Endometrial microvascular endothelial cells (primary cell): ENCODE measurements around the gene SLC14A1. TPM values are rescaled to one million over a fixed set of nuclear protein-coding genes. Genes with fewer than 3 reads are reported as not detected.
"Not testable (repeated sequence)": the region's sequence is repeated elsewhere in the genome, so short reads cannot be mapped to it uniquely, and the experiment has no call there.

Source experiments
- in situ Hi-C: cut with HindIII; loops from 2 replicates; pipeline ENCODE4 v1.10.0; 2017; ENCODE audit warnings: low sequenced_read_pairs, low pct_unique_long_range_greater_than_20kb; ENCODE audit errors: inconsistent ontology term
- total RNA-seq: library from RNA; depleted of rRNA; stranded (reverse); fragments of >200 nt; gene quantifications from one replicate; pipeline ENCODE4 v1.2.3, GENCODE V29; 2015; ENCODE audit errors: inconsistent ontology term

The SLC14A1 gene
- total RNA-seq, 1 donor from 2014 or later, result not detected

- in situ Hi-C loops, result no loop called here
Observed at GRCh38 chr18:45749918-45750689, 26.1 kb downstream of the SLC14A1 start.

DNA sequence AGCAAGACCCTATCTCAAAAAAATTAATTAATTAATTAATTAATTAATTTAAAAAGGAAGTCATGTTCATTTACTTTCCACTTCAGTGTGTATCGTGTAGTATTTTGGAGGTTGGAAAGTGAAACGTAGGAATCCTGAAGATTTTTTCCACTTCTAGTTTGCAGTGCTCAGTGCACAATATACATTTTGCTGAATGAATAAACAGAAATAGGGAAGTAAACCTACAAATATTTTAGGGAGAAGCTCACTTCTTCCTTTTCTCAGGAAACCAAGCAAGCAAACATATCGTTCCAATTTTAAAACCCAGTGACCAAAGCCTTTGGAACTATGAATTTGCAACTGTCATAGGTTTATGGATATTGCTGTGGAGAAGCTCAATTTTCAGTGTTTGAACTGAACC lies 27.8 kb downstream of the SLC14A1 start:
- in situ Hi-C loops, result no loop called here

DNA sequence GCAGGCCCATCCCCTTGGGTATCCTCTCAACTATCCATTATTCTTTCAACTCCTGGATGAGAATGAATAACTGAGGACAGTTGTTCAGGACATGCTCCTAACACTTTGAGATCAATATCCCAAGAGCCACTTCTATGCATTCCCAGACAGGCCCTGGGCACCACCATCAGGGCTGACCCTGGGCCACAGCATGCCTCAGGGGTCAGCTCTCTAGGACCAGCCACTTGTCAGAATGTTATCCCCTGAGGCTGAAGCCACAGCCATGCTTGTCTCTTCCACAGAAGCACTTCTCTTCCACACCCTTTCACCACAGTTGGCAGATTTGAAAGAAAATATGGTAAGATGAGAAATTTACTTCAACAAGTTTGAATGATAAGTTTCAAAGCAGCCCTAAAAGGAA lies 28.7 kb downstream of the SLC14A1 start:
- in situ Hi-C loops, result no loop called here

GRCh38 chr18:45753286-45753685 lies 29.3 kb downstream of the SLC14A1 start:
- in situ Hi-C loops, result no loop called here

DNA sequence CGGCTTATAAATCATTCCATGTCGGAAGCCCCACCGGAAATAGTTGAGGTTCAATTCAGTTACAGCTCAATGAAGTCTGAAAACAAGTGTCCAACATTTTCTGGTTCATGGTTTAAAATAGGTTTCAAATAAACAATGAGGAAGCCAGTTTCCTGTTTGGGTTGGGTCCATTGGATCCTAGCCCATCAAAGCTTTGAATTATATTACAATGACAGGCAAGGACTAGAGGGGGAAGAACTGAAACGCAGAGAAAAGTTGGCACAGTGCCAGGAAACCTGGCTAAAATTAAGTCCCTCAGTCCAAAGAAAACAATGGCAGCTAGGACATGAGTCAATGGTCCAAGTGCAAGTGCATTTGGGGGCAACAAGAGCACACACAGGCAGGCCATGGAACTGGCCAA lies 32.0 kb downstream of the SLC14A1 start:
- in situ Hi-C loops, result no loop called here

DNA sequence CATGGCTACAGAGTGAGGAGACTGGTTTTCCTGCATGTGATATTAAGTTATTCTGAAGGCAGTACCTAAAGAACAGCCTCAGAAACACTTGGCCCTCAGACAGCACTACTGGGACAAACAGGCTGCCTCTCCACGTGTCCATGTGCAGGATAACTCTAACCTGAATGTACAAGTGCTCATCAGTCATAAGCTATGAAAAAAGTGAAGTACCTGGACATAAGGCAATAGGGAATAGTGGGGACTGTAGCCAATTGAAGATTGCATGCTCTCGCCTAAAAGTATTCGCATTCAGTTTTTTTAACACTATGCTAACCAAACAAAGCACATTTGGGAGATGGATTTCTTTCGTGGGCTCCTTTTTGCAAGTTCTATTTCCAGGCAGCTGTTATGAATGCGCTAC lies 33.0 kb downstream of the SLC14A1 start:
- in situ Hi-C loops, result no loop called here

DNA sequence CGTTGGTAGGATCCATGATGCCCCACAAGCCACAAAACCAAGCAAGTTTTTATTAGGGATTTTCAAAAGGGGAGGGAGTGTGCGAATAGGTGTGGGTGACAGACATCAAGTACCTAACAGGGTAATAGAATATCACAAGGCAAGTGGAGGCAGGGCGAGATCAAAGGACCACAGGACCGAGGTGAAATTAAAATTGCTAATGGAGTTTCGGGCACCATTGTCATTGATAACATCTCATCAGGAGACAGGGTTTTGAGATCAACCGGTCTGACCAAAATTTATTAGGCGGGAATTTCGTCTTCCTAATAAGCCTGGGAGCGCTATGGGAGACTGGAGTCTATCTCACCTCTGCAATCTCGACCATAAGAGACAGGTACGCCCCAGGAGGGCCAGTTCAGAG lies 33.7 kb downstream of the SLC14A1 start:
- in situ Hi-C loops, result not testable (repeated sequence)

DNA sequence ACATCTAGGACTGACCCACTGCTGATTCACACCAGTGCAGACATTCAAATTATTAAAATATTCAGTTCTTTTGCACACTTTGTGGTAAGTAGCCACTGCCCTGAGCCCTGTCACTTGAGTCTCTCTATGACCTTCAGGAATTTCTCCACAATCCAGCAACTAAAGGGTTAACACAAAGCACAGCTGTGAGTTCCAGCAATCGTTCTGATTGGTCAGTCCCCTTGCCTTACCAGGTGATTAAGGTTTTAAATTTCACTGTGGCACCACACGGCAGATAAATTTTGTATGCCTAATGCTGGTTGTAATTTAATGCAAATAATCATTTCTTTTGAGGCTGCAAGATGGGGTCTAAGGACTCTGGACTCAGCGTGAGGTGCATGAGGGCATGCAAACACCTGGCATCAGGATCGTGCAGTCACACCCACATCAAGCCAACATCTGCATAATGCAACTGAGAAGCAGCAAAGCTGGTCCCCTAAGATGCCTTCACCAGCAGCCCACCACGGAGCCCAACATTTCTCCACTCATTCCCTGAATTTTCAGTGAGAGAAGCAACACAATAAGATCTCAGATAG lies 36.6 kb downstream of the SLC14A1 start:
- in situ Hi-C loops, result no loop called here

DNA sequence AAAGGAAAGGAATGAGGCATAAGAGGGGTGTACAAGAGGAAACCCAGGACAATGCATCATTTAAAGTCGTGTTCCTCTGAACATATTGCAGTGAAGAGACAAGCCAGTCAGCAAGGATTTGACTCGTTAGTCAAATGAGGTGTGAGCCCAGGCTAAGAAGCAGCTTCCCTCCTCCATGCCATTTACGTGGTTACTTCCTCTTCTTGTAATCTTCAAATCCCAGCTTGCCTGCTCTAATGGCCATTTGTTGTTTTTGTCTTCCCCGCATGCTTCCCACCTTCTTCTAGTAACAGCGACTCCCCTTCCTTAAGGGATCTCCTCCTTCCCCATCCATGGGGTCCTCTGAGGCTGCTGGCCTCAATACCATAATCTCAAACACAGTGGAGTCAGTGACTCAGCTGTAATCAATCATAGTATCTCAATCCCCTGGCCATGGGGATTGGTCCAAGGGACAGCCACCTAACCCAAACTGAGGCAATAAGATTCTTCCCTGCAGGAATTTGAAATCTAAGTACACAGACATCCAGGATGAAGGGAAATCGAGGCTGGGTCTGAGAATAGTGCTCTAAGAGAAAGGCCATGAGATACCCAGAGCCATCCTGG lies 37.6 kb downstream of the SLC14A1 start:
- in situ Hi-C loops, result no loop called here

DNA sequence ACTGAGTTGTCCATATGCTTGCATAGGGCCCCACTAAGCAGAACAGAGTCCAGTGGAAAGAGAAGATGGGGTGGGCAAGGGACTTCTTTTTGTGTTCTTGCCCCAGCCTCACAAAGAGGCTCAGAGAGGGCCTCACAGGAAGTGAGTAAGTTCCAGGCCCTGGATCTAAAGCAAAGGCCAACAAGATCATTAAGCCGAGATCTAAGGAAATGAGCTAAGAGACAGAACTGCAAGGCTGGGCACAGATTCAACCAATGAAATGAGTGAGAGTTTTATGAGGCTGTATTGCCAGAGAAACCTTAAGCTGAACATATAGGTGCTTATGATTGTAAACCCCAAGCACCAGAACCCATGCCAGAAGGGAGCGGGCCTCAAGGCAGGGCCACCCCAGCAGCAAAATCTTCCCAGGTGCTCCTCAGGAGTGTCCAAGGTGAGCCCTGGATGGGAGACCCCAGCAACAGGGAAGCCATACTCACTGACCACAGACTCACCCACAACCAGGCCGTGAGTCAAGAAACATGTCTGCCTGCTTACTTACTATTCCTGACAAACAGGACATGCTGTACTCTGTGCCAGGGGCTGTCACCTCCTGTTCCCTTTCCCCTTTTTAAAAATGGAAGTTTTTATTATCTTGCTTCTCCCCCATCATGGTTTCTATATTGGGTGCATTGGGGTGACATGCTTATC lies 40.2 kb downstream of the SLC14A1 start:
- in situ Hi-C loops, result no loop called here

GRCh38 chr18:45765796-45766195 lies 41.8 kb downstream of the SLC14A1 start:
- in situ Hi-C loops, result no loop called here

GRCh38 chr18:45771587-45772480 lies 47.9 kb downstream of the SLC14A1 start:
- in situ Hi-C loops, result no loop called here

DNA sequence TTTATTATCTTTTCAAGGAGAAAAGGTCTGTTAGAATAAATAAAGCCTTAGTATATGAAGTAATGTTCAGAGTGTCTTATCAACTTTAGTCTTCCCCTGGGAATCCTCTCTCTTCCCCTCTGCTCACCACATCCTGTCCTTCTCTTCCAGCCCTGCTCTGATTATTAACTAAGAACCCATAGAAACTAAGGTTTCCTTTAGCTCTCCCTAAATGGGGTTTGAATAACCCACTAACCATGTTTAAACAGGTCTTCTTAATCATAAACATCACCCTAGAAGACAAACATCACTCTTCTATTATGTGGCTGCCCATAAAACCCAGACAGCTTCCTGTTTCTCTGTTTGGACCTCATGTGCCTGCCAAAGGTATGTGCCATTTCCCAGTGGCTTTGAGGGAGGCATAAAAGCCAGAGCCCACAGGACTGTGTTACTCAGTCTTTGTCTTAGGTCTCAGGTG lies 50.1 kb downstream of the SLC14A1 start:
- in situ Hi-C loops, result no loop called here

- in situ Hi-C loops, result no loop called here
Observed at GRCh38 chr18:45775241-45775676, 51.3 kb downstream of the SLC14A1 start.

GRCh38 chr18:45775743-45776142 lies 51.8 kb downstream of the SLC14A1 start:
- in situ Hi-C loops, result no loop called here

- in situ Hi-C loops, result no loop called here
Observed at GRCh38 chr18:45777393-45777792, 53.4 kb downstream of the SLC14A1 start.

DNA sequence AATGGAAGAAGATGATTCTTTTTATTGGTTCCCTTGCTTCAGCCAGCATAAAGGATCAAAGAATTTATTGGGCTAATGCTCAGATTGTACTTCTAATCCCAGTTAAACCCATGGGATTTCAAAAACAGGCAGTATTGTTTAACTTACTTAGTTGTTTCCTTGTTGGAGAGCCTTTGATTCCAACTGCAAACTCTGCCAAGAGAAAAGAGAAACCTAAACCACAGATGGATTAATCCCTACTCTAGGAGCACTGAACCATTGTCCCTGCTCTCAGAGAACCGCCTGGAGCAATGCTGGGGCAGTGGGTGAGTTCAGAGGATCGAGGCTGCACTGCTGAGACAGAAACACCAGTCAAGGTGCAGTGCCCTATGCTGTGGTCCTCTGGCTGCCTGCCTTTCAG lies 56.6 kb downstream of the SLC14A1 start:
- in situ Hi-C loops, result no loop called here

- in situ Hi-C loops, result no loop called here
Observed at GRCh38 chr18:45782662-45783061, 58.7 kb downstream of the SLC14A1 start.
